Sigmoid colon (tissue), 7 donors: ENCODE measurements around the gene SLN. TPM values are rescaled to one million over a fixed set of nuclear protein-coding genes. Genes with fewer than 3 reads are reported as not detected.

ENCODE experiments used
- DNase-seq: peaks from one replicate; pipeline ENCODE4 v3.0.0-alpha.2; 2019
- H3K27ac ChIP-seq, 4 donors: fragments of 200-600 bp; sonication (generic); one replicate each; pipeline ENCODE4 v1.5.1; 2016 to 2019; ENCODE audit warnings: mild to moderate bottlenecking in 1 of 4
- H3K27me3 ChIP-seq, 3 donors: fragments of 200-600 bp; sonication (generic); one replicate each; pipeline ENCODE4 v1.5.1; 2019; ENCODE audit warnings: mild to moderate bottlenecking in 1 of 3
- H3K36me3 ChIP-seq, 4 donors: fragments of 200-600 bp; sonication (generic); one replicate each; pipeline ENCODE4 v1.5.1; 2016 to 2019
- H3K4me1 ChIP-seq, 4 donors: fragments of 200-600 bp; sonication (generic); one replicate each; pipeline ENCODE4 v1.5.1; 2017 to 2019
- H3K4me3 ChIP-seq, 4 donors: fragments of 200-600 bp; sonication (generic); one replicate each; pipeline ENCODE4 v1.5.1; 2017 to 2019; ENCODE audit warnings: mild to moderate bottlenecking in 2 of 4, moderate library complexity in 1 of 4
- H3K9me3 ChIP-seq, 4 donors: fragments of 200-600 bp in 3 of 4; sonication (generic) in 3 of 4; one replicate each; pipeline versions ENCODE4 v1.5.1 to v1.6.1; 2013 to 2019
- EP300 ChIP-seq, 4 donors: sonication (generic); formaldehyde crosslinking; IDR thresholded peaks; one replicate each; pipeline ENCODE4 v1.6.1; 2017; ENCODE audit warnings: antibody characterized with exemption in 4 of 4
- POLR2A ChIP-seq, 2 donors: fragments of 450-650 bp; IDR thresholded peaks; one replicate each; pipeline ENCODE4 v1.6.1; 2016; ENCODE audit warnings: antibody characterized with exemption in 2 of 2, mild to moderate bottlenecking in 2 of 2, moderate library complexity in 2 of 2
- POLR2AphosphoS5 ChIP-seq, 4 donors: sonication (generic); formaldehyde crosslinking; IDR thresholded peaks; one replicate each; pipeline ENCODE4 v1.6.1; 2017; ENCODE audit warnings: antibody characterized with exemption in 4 of 4
- WGBS, 2 donors: extraction: QIAGEN DNeasy Blood & Tissue Kit; methylation state at CpG; one replicate each; pipeline ENCODE4 v1.1.7; 2013; 5-methylcytosine and 5-hydroxymethylcytosine counted together
- intact Hi-C: fragments of 100-400 bp; cut with DNase I; formaldehyde crosslinking; loops from one replicate; pipeline ENCODE4 v1.15.1; 2023
- polyA plus RNA-seq, 3 donors: library from polyadenylated mRNA; stranded (reverse); fragments of 200-250 nt; gene quantifications; one replicate each; pipeline ENCODE4 v1.2.3, GENCODE V29; 2013
- total RNA-seq, 4 donors: library from RNA; depleted of rRNA; stranded (reverse); fragments of >200 nt; gene quantifications; one replicate each; pipeline ENCODE4 v1.1.0, GENCODE V29; 2016
- TF ChIP-seq, protein P1 (sequence below), 4 experiments: fragments of 450-650 bp in 3 of 4; fragments of 200-600 bp in 1 of 4; IDR thresholded peaks; one replicate each; pipeline ENCODE4 v1.5.1; 2016 to 2019; ENCODE audit warnings: antibody characterized with exemption in 4 of 4, mild to moderate bottlenecking in 3 of 4, moderate library complexity in 2 of 4
- donor health status: healthy with polysubstance abuse.
- donor health status: Bipolar disorder and iron deficiency.
- donor health status: healthy.

The SLN gene
- total and polyA plus RNA-seq, 7 donors: not detected

DNA sequence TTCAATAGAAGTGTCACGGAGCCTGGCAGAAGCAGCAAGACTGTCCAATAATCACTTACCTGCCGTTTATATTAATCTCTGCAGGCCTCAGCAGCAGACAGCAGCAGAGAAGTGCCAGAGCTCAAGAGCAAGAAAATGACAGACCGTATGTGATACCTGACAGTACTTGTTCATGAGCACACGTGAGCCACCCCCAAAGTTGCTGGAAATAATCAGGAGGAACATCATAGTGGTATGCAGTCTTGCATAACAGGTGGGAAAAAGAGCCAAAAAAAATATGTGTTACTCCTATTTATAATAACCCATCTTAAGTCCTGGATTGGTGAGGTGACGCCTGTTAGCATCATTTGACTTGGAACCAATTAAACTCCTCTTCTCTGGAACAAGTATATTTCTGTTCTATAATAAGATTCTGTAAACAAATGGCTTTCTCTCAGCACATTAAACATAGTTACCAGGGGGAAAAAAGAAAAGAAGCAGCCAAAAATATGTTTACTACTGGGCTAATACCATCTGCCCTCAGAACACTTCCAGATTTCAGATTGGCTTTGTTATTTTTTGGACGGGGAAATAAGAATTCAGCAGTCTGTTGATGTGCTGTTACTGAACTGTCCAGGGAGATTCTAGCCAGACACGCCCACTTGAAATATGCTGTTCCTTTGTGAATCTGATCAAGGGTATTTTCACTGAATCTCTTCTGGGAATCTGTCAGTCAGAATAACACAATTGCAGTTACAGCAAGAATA is 7.9 kb upstream of the SLN start:
- H3K36me3 ChIP-seq: no peaks in the 10 kb centered on the region
- WGBS, 2 donors: 47 to 68% methylated on average over 7 of the region's 7 CpGs
- no peaks in the 10 kb centered on the region for H3K4me1 ChIP-seq
- H3K9me3 ChIP-seq: no peaks in the 10 kb centered on the region
- no peak overlapping the region for H3K4me3 ChIP-seq
- no peaks in the 10 kb centered on the region for H3K27me3 ChIP-seq
- H3K27ac ChIP-seq: peak overlapping the region in 2 of 4 donors; percentile 3 to 39
- no peak for TF ChIP-seq POLR2AphosphoS5 (IDR thresholded peaks at IDR 0.05)
- TF ChIP-seq EP300 (IDR thresholded peaks at IDR 0.05): no peak
- no peak for TF ChIP-seq POLR2A (IDR thresholded peaks at IDR 0.05)
- TF ChIP-seq, protein P1, sequence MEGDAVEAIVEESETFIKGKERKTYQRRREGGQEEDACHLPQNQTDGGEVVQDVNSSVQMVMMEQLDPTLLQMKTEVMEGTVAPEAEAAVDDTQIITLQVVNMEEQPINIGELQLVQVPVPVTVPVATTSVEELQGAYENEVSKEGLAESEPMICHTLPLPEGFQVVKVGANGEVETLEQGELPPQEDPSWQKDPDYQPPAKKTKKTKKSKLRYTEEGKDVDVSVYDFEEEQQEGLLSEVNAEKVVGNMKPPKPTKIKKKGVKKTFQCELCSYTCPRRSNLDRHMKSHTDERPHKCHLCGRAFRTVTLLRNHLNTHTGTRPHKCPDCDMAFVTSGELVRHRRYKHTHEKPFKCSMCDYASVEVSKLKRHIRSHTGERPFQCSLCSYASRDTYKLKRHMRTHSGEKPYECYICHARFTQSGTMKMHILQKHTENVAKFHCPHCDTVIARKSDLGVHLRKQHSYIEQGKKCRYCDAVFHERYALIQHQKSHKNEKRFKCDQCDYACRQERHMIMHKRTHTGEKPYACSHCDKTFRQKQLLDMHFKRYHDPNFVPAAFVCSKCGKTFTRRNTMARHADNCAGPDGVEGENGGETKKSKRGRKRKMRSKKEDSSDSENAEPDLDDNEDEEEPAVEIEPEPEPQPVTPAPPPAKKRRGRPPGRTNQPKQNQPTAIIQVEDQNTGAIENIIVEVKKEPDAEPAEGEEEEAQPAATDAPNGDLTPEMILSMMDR (IDR thresholded peaks at IDR 0.05): no peak
- intact Hi-C loops: no loop called here
- DNase-seq: no peak

DNA sequence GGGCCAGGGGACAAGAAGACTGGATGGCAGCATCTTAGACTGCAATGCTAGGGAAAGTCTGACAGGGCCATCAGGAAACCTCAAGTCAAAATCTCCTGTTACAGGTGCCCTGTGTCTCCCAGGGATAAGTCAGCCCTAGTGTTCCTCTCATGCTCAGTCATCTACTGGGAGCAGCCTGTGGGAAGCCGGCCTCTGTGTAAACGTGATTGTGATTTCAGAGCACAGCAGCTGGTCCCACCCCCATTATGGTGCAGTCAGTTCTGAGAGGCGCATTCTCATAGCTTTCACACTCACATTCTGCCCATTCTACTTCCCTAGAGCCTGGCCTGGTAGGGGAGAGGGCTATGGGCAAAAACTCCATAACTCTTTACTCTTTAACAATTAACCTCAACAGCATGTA is 7.2 kb upstream of the SLN start:
- no peak for TF ChIP-seq POLR2AphosphoS5 (IDR thresholded peaks at IDR 0.05)
- TF ChIP-seq, protein P1 (IDR thresholded peaks at IDR 0.05): no peak
- no peak for TF ChIP-seq POLR2A (IDR thresholded peaks at IDR 0.05)
- no peak for TF ChIP-seq EP300 (IDR thresholded peaks at IDR 0.05)
- WGBS, 2 donors: 34 to 49% methylated on average over 3 of the region's 3 CpGs
- Histone ChIP-seq H3K27ac (peak overlapping the region in 1 of 4 donors; percentile 39), H3K36me3 (no peaks in the 10 kb centered on the region), H3K4me3 (no peak overlapping the region), H3K4me1 (no peaks in the 10 kb centered on the region), H3K9me3 (no peaks in the 10 kb centered on the region), H3K27me3 (no peaks in the 10 kb centered on the region)
- no peak for DNase-seq
- intact Hi-C loops: no loop called here

- intact Hi-C loops: no loop called here
- no peak overlapping the region for H3K27ac ChIP-seq
- no peaks in the 10 kb centered on the region for H3K36me3 ChIP-seq
- H3K27me3 ChIP-seq: no peaks in the 10 kb centered on the region
- no peaks in the 10 kb centered on the region for H3K4me1 ChIP-seq
- H3K9me3 ChIP-seq: no peaks in the 10 kb centered on the region
- no peak overlapping the region for H3K4me3 ChIP-seq
- TF ChIP-seq POLR2A (IDR thresholded peaks at IDR 0.05) (no peak), POLR2AphosphoS5 (IDR thresholded peaks at IDR 0.05) (no peak), EP300 (IDR thresholded peaks at IDR 0.05) (no peak)
- TF ChIP-seq, protein P1 (IDR thresholded peaks at IDR 0.05): no peak
- 70 to 81% methylated on average over 4 of the region's 4 CpGs for WGBS, 2 donors
- no peak for DNase-seq
Measured at GRCh38 chr11:107716884-107717532, 5.2 kb upstream of the SLN start.

DNA sequence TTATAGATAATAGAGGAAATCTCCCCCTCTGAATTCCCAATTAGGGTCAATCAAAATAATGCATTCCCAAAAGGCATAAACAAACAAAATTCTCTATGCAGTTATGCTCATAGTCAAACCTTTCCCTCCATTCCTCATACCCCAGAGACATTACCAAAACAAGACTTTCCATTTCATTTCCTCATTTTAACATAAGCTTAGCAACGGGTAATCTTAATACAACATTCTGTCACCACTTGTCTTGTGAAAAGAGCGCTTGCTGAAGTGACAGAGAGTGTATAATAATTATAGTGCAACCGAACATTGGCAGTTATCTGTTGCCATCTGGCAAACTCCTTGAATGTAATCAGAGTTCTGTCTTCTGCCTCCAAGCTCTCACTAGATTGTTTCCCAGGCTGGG is 1.2 kb upstream of the SLN start:
- WGBS, 2 donors: 37 to 57% methylated on average over 3 of the region's 3 CpGs
- Histone ChIP-seq H3K9me3 (no peaks in the 10 kb centered on the region), H3K4me3 (no peak overlapping the region), H3K36me3 (no peaks in the 10 kb centered on the region), H3K4me1 (no peaks in the 10 kb centered on the region), H3K27me3 (no peaks in the 10 kb centered on the region), H3K27ac (no peak overlapping the region)
- no peak for DNase-seq
- TF ChIP-seq POLR2AphosphoS5 (IDR thresholded peaks at IDR 0.05) (no peak), POLR2A (IDR thresholded peaks at IDR 0.05) (no peak), EP300 (IDR thresholded peaks at IDR 0.05) (no peak)
- TF ChIP-seq, protein P1 (IDR thresholded peaks at IDR 0.05): no peak
- intact Hi-C loops: no loop called here
